ENCODE results near the gene EPS15. TPM values are rescaled to one million over a fixed set of nuclear protein-coding genes. Genes with fewer than 3 reads are reported as not detected.

EPS15 gene
- total and polyA plus RNA-seq, 7 donors, result 16.4 to 131 (median 72.4) TPM

DNA sequence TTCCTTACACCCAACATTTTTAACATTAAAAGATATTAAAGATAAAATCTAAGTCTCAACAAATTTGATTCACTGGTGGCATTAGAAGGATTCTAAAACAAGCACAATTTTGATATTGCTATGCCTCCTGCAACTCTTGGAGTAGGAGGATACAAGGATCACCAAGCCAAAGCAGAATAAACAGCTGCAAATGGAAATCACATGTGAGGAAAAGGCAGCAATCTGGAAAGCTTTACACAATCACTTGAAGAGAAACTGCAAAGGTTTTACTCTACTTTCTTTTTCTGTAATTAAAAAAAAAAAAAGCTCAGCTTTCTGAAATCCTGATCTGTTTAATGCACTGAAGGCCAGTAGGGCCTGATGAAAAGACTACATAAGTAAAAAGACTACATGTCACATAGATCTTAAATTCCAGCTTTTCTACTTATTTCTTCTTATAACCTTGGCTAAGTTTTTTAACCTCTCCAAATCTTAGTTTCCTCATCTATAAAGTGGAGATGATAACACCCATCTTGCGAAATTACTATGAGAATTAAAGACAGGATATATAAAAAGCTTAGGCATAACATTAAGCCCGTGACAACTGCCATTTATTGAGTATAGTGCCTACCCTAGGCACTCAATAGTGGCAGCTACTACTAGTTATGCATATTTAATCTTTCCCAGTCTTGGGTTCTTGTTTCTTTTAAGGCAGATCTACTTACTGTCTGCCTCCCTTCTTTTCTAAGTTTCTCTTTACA, 73.5 kb downstream of the EPS15 start:
- peaks cover 0 to 52% (median 9%) of the 10 kb centered on the region in 4 donors for H3K36me3 ChIP-seq
- H3K27ac ChIP-seq, result peak overlapping the region in 2 of 4 donors; percentile 14 to 24
- H3K4me1 ChIP-seq, result peaks cover 0 to 15% (median 3%) of the 10 kb centered on the region in 4 donors
- TF ChIP-seq EP300 (IDR thresholded peaks at IDR 0.05) (no peak), POLR2A (IDR thresholded peaks at IDR 0.05) (no peak)
- TF ChIP-seq, protein P1, sequence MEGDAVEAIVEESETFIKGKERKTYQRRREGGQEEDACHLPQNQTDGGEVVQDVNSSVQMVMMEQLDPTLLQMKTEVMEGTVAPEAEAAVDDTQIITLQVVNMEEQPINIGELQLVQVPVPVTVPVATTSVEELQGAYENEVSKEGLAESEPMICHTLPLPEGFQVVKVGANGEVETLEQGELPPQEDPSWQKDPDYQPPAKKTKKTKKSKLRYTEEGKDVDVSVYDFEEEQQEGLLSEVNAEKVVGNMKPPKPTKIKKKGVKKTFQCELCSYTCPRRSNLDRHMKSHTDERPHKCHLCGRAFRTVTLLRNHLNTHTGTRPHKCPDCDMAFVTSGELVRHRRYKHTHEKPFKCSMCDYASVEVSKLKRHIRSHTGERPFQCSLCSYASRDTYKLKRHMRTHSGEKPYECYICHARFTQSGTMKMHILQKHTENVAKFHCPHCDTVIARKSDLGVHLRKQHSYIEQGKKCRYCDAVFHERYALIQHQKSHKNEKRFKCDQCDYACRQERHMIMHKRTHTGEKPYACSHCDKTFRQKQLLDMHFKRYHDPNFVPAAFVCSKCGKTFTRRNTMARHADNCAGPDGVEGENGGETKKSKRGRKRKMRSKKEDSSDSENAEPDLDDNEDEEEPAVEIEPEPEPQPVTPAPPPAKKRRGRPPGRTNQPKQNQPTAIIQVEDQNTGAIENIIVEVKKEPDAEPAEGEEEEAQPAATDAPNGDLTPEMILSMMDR (IDR thresholded peaks at IDR 0.05), result no peak
- H3K9me3 ChIP-seq, result no peaks in the 10 kb centered on the region
- no peak overlapping the region for H3K4me3 ChIP-seq
- intact Hi-C loops (cut with DNase I), result no loop called here
- no peaks in the 10 kb centered on the region for H3K27me3 ChIP-seq
- WGBS, 2 donors, result 81 to 85% methylated on average over 2 of the region's 2 CpGs
- DNase-seq, result no peak

DNA sequence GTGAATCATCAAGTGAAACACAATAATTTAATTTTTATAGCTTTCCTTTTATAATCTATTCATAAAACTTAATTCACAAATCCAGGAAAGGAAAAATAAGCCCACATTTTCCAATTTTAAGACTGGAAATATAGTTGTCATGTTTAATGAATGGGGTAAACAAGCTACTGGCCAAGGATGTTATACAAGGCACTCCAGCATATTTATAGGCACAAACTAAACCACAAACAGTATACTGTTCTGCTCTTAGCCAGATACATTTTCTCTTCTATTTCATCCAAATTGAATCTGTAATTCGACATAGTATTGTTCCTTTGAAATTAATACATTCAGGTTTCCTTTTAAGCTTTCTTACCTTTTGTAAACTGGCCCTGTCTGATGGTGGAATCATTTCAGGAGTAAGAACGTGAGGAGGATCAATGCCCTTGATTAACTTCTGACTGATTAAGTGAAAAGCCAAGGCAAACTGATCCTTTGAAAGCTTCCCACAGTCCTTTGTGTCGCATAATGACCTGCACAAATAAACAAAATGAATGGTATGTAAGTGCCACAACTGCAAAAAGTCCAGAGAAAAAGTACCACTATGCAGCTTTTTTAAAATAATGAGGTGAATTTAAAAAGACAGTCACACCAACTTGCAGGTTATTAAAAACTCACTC, 74.4 kb downstream of the EPS15 start:
- peaks cover 0 to 15% (median 3%) of the 10 kb centered on the region in 4 donors for H3K4me1 ChIP-seq
- H3K36me3 ChIP-seq, result peaks cover 0 to 51% (median 11%) of the 10 kb centered on the region in 4 donors
- no peak overlapping the region for H3K4me3 ChIP-seq
- peak overlapping the region in 1 of 4 donors; percentile 14 for H3K27ac ChIP-seq
- no peaks in the 10 kb centered on the region for H3K9me3 ChIP-seq
- intact Hi-C loops (cut with DNase I), result no loop called here
- DNase-seq, result no peak
- TF ChIP-seq POLR2A (IDR thresholded peaks at IDR 0.05) (no peak), EP300 (IDR thresholded peaks at IDR 0.05) (no peak), POLR2AphosphoS5 (IDR thresholded peaks at IDR 0.05) (no peak)
- TF ChIP-seq, protein P1 (IDR thresholded peaks at IDR 0.05), result no peak
- H3K27me3 ChIP-seq, result no peaks in the 10 kb centered on the region
- WGBS, 2 donors, result 84 to 85% methylated on average over 3 of the region's 3 CpGs

DNA sequence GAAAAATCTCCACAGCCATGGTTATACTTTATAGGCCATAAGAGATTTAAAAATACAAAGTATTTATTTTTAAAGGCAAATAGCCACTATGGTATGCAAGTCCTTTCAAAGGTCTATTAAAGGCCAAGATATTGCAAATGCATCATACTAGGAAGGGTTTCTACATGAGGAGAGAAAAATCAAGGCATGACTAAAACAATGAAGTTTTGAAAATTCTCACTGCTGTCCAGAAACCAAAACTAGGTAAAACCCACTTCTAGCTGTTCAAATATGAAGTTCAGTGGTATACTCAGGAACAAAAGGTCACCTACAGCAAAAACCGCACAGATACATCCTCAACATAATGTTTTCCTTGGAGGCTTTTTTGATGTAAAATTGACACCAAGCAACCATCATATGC, 75.0 kb downstream of the EPS15 start:
- Histone ChIP-seq H3K36me3 (peaks cover 0 to 55% (median 13%) of the 10 kb centered on the region in 4 donors), H3K27ac (no peak overlapping the region), H3K9me3 (no peaks in the 10 kb centered on the region), H3K4me3 (no peak overlapping the region), H3K4me1 (peaks cover 0 to 15% (median 3%) of the 10 kb centered on the region in 4 donors), H3K27me3 (no peaks in the 10 kb centered on the region)
- WGBS, 2 donors, result 85 to 86% methylated on average over 1 of the region's 1 CpG
- intact Hi-C loops (cut with DNase I), result no loop called here
- TF ChIP-seq POLR2AphosphoS5 (IDR thresholded peaks at IDR 0.05), result no peak
- TF ChIP-seq, protein P1 (IDR thresholded peaks at IDR 0.05), result no peak
- TF ChIP-seq POLR2A (IDR thresholded peaks at IDR 0.05), result no peak
- TF ChIP-seq EP300 (IDR thresholded peaks at IDR 0.05), result no peak
- DNase-seq, result no peak

DNA sequence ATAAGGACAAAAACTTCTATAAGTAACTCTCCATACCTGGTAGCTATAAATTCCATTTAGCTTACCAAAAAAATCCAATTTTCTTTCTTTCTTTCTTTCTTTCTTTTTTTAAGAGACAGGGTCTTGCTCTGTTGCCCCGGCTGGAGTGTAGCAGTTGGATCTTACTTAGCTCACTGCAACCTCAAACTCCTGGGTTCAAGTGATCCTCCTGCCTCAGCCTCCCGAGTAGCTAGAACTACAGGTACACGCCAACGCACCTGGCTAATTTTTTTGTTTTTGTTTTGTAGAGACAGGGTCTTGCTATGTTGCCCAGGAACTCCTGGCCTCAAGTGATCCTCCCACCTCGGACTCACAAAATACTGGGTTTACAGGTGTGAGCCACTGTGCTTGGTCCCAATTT, 75.5 kb downstream of the EPS15 start:
- H3K27me3 ChIP-seq, result no peaks in the 10 kb centered on the region
- H3K27ac ChIP-seq, result no peak overlapping the region
- peaks cover 0 to 15% (median 3%) of the 10 kb centered on the region in 4 donors for H3K4me1 ChIP-seq
- TF ChIP-seq EP300 (IDR thresholded peaks at IDR 0.05), result no peak
- no peak for TF ChIP-seq POLR2AphosphoS5 (IDR thresholded peaks at IDR 0.05)
- TF ChIP-seq, protein P1 (IDR thresholded peaks at IDR 0.05), result no peak
- TF ChIP-seq POLR2A (IDR thresholded peaks at IDR 0.05), result no peak
- H3K4me3 ChIP-seq, result no peak overlapping the region
- intact Hi-C loops (cut with DNase I), result no loop called here
- DNase-seq, result no peak
- no peaks in the 10 kb centered on the region for H3K9me3 ChIP-seq
- 99% methylated on average over 5 of the region's 5 CpGs for WGBS, 2 donors
- peaks cover 0 to 61% (median 15%) of the 10 kb centered on the region in 4 donors for H3K36me3 ChIP-seq
